A549 (cell line): ENCODE data around the gene WDR18. TPM values are rescaled to one million over a fixed set of nuclear protein-coding genes. Genes with fewer than 3 reads are reported as not detected.

ENCODE experiments used
- ATAC-seq, 2 experiments: fragments of 200-7000 bp in 1 of 2; fragments of >200 bp in 1 of 2; cut with Nextera tagmentation in 1 of 2; cut with Tn5 transposase in 1 of 2; 3 replicates each; pipeline versions ENCODE4 v1.8.0 to v1.9.1; 2018 to 2020; ENCODE audit warnings: mild to moderate bottlenecking in 1 of 2, moderate library complexity in 1 of 2
- CTCF ChIA-PET: fragments of 300-600 bp; sonication (Branson Sonifier 250); formaldehyde crosslinking; extraction: SDS; loops from one replicate; lab custom pipeline; 2021; ENCODE audit warnings: antibody characterized with exemption, inconsistent platforms; lab: Yijun Ruan, JAX
- POLR2A ChIA-PET: fragments of 350-600 bp; formaldehyde crosslinking; extraction: SDS; loops from one replicate; lab custom pipeline; 2021; ENCODE audit warnings: antibody characterized with exemption, inconsistent platforms; lab: Yijun Ruan, JAX
- DNase-seq, 2 experiments: peaks; one replicate each; pipeline versions ENCODE4 v3.0.0 to v3.0.0-alpha.2; 2011 to 2016; ENCODE audit warnings: low read depth in 1 of 2, low spot score in 1 of 2
- FAIRE-seq: peaks from 2 replicates; lab custom pipeline; 2011; peaks lifted over from hg19 to GRCh38; lab: Jason Lieb, UNC
- H3K27ac ChIP-seq, 2 experiments: fragments of >200 bp; sonication (Bioruptor Twin); formaldehyde crosslinking; 3 replicates each; pipeline ENCODE4 v1.5.1; 2016 to 2017
- H3K4me1 ChIP-seq: fragments of >200 bp; sonication (Bioruptor Twin); formaldehyde crosslinking; 3 replicates; pipeline ENCODE4 v1.6.1; 2016
- H3K4me2 ChIP-seq: fragments of >200 bp; sonication (Bioruptor Twin); formaldehyde crosslinking; 3 replicates; pipeline ENCODE4 v1.6.1; 2016
- H3K4me3 ChIP-seq: fragments of >200 bp; sonication (Bioruptor Twin); formaldehyde crosslinking; 3 replicates; pipeline ENCODE4 v1.5.1; 2016
- H3K9me3 ChIP-seq: fragments of >200 bp; sonication (Bioruptor Twin); formaldehyde crosslinking; 3 replicates; pipeline ENCODE4 v1.6.1; 2016
- BHLHE40 ChIP-seq: IDR thresholded peaks from 2 replicates; pipeline ENCODE4 v1.6.1; 2012; ENCODE audit warnings: low read depth, low read length, inconsistent platforms
- CBX2 ChIP-seq: fragments of 200-600 bp; sonication (generic); IDR thresholded peaks from 2 replicates; pipeline ENCODE4 v1.6.1; 2016; ENCODE audit warnings: low read depth, mild to moderate bottlenecking, borderline replicate concordance
- CBX8 ChIP-seq: fragments of 200-600 bp; sonication (generic); IDR thresholded peaks from 2 replicates; pipeline ENCODE4 v1.6.1; 2016
- CEBPB ChIP-seq, 2 experiments: fragments of >200 bp in 1 of 2; sonication (Bioruptor Twin) in 1 of 2; formaldehyde crosslinking in 1 of 2; IDR thresholded peaks; 2 replicates each; pipeline ENCODE4 v1.6.1; 2012 to 2016
- E2F6 ChIP-seq: IDR thresholded peaks from 2 replicates; pipeline ENCODE4 v1.6.1; 2012; ENCODE audit warnings: low read depth, borderline replicate concordance
- EHMT2 ChIP-seq: fragments of 200-600 bp; sonication (generic); IDR thresholded peaks from 2 replicates; pipeline ENCODE4 v1.6.1; 2016; ENCODE audit warnings: antibody characterized with exemption, low read depth, mild to moderate bottlenecking, moderate library complexity
- HES2 ChIP-seq: fragments of >200 bp; sonication (Bioruptor Twin); formaldehyde crosslinking; IDR thresholded peaks from 2 replicates; pipeline ENCODE4 v1.6.1; 2016
- HEYL ChIP-seq: fragments of 250-450 bp; sonication (Bioruptor Pico); IDR thresholded peaks from 2 replicates; pipeline ENCODE4 v1.8.0; 2021; ENCODE audit warnings: mild to moderate bottlenecking, moderate library complexity
- HMGXB4 ChIP-seq: fragments of 250-450 bp; sonication (Bioruptor Pico); IDR thresholded peaks from 2 replicates; pipeline ENCODE4 v1.5.0; 2021; ENCODE audit warnings: mild to moderate bottlenecking, moderate library complexity, borderline replicate concordance
- HOXB13 ChIP-seq: fragments of 250-450 bp; sonication (Bioruptor Pico); IDR thresholded peaks from 2 replicates; pipeline ENCODE4 v1.5.0; 2020; ENCODE audit warnings: low read depth, mild to moderate bottlenecking, moderate library complexity
- HOXB5 ChIP-seq: fragments of 250-450 bp; sonication (Bioruptor Pico); IDR thresholded peaks from 2 replicates; pipeline ENCODE4 v1.5.0; 2020; ENCODE audit warnings: mild to moderate bottlenecking, moderate library complexity
- JUNB ChIP-seq: fragments of >200 bp; sonication (Bioruptor Twin); formaldehyde crosslinking; IDR thresholded peaks from 2 replicates; pipeline ENCODE4 v1.6.1; 2016
- KDM1A ChIP-seq: fragments of 200-600 bp; sonication (generic); IDR thresholded peaks from 2 replicates; pipeline ENCODE4 v1.6.1; 2016; ENCODE audit warnings: low read depth, mild to moderate bottlenecking
- MAX ChIP-seq: IDR thresholded peaks from 2 replicates; pipeline ENCODE4 v1.6.1; 2012
- MAZ ChIP-seq: fragments of 150-350 bp; IDR thresholded peaks from 2 replicates; pipeline ENCODE4 v1.6.1; 2014; ENCODE audit warnings: antibody characterized with exemption, low read depth, low read length, borderline replicate concordance
- PHF8 ChIP-seq: fragments of 200-600 bp; sonication (generic); IDR thresholded peaks from 2 replicates; pipeline ENCODE4 v1.6.1; 2016; ENCODE audit warnings: low read depth, mild to moderate bottlenecking, antibody characterized with exemption, moderate library complexity, borderline replicate concordance
- POLR2A ChIP-seq: IDR thresholded peaks from 2 replicates; pipeline ENCODE4 v1.6.1; 2012; ENCODE audit warnings: mild to moderate bottlenecking, low read length
- POLR2AphosphoS2 ChIP-seq: conservative IDR thresholded peaks from 2 replicates; pipeline ENCODE4 v1.6.1; 2012; ENCODE audit warnings: low read length, improper control_type of control experiment, inconsistent platforms
- RARB ChIP-seq: fragments of 250-450 bp; sonication (Bioruptor Pico); IDR thresholded peaks from 2 replicates; pipeline ENCODE4 v1.8.0; 2021; ENCODE audit warnings: mild to moderate bottlenecking, moderate library complexity
- RCOR1 ChIP-seq: fragments of 150-350 bp; IDR thresholded peaks from 2 replicates; pipeline ENCODE4 v1.6.1; 2014; ENCODE audit warnings: antibody characterized with exemption, low read length, low read depth
- RFX5 ChIP-seq: fragments of 450-650 bp; IDR thresholded peaks from 2 replicates; pipeline ENCODE4 v1.7.1; 2014; ENCODE audit warnings: antibody characterized with exemption, mild to moderate bottlenecking, moderate library complexity
- TP53 ChIP-seq: fragments of 250-450 bp; sonication (Bioruptor Pico); IDR thresholded peaks from 2 replicates; pipeline ENCODE4 v1.5.0; 2021; ENCODE audit warnings: mild to moderate bottlenecking, moderate library complexity
- USF2 ChIP-seq: fragments of 450-650 bp; IDR thresholded peaks from 2 replicates; pipeline ENCODE4 v1.6.1; 2014; ENCODE audit warnings: antibody characterized with exemption
- ZFP36 ChIP-seq: fragments of 450-650 bp; IDR thresholded peaks from 2 replicates; pipeline ENCODE4 v1.6.1; 2014; ENCODE audit warnings: borderline replicate concordance; ENCODE audit not compliant: partially characterized antibody
- ZNF302 ChIP-seq: fragments of 250-450 bp; sonication (Bioruptor Pico); IDR thresholded peaks from 2 replicates; pipeline ENCODE4 v1.9.0; 2021; ENCODE audit warnings: inconsistent platforms, mild to moderate bottlenecking, moderate library complexity
- ZSCAN20 ChIP-seq: fragments of 250-450 bp; sonication (Bioruptor Pico); IDR thresholded peaks from 2 replicates; pipeline ENCODE4 v1.8.0; 2022; ENCODE audit warnings: mild to moderate bottlenecking, moderate library complexity
- WGBS: methylation state at CpG from one replicate; pipeline ENCODE4 v1.1.6; 2017; ENCODE audit errors: missing lambda C conversion rate; 5-methylcytosine and 5-hydroxymethylcytosine counted together
- polyA plus RNA-seq, 4 experiments: library from polyadenylated mRNA; depleted of rRNA in 3 of 4; stranded (reverse); fragments of >200 nt; fragmentation: RNase III in 1 of 4; extraction: RNeasy Plus Mini Kit Qiagen cat#74134 plus additional on column Dnase treatment in 1 of 4; gene quantifications; 2 replicates in 3 of 4; 3 replicates in 1 of 4; pipeline ENCODE4 v1.2.3, GENCODE V29; 2011 to 2017

WDR18 gene
- polyA plus RNA-seq, 2 of the 4 experiments (the other 2 are of a cell fraction): 23.8 to 48.9 TPM

GRCh38 chr19:952680-953444 lies 31.3 kb upstream of the WDR18 start:
- H3K4me1 ChIP-seq: peaks cover 26% of the 10 kb centered on the region
- no peak for FAIRE-seq
- ChIA-PET CTCF (interaction anchor here (0.6 kb wide), 1 partner anchor 43 kb away, joined by 3 read pairs; no protein-coding TSS in a partner anchor), POLR2A (no interaction called here)
- no peak for DNase-seq
- no peak for ATAC-seq
- H3K9me3 ChIP-seq: no peaks in the 10 kb centered on the region
- H3K4me3 ChIP-seq: no peak overlapping the region
- H3K4me2 ChIP-seq: peak overlapping the region; percentile 41
- peak overlapping the region in 1 of 2 experiments; percentile 71; a peak in 3 of 6 replicates for H3K27ac ChIP-seq
- WGBS: 41% methylated on average over 13 of the region's 21 CpGs
- TF ChIP-seq BHLHE40: no peak
- TF ChIP-seq ZSCAN20 (CRISPR knock-in tag): no peak
- no peak for TF ChIP-seq ZNF302 (CRISPR knock-in tag)
- no peak for TF ChIP-seq PHF8
- TF ChIP-seq CEBPB (IDR thresholded peaks at IDR 0.05): no peak
- no peak for TF ChIP-seq USF2
- TF ChIP-seq ZFP36: no peak
- TF ChIP-seq TP53 (CRISPR knock-in tag): no peak
- TF ChIP-seq HOXB13: no peak
- no peak for TF ChIP-seq RFX5
- no peak for TF ChIP-seq MAX
- no peak for TF ChIP-seq RCOR1
- no peak for TF ChIP-seq JUNB
- TF ChIP-seq HOXB5 (CRISPR knock-in tag): no peak
- TF ChIP-seq KDM1A: no peak
- no peak for TF ChIP-seq HES2
- TF ChIP-seq POLR2AphosphoS2: no peak
- no peak for TF ChIP-seq HEYL (CRISPR knock-in tag)
- TF ChIP-seq CBX8: no peak
- no peak for TF ChIP-seq POLR2A
- TF ChIP-seq, all 56 proteins: peak for 0

- FAIRE-seq (no peak), ATAC-seq (no peak), DNase-seq (no peak)
- 88% methylated on average over 16 of the region's 33 CpGs for WGBS
- no peak overlapping the region for H3K4me2 ChIP-seq
- H3K27ac ChIP-seq: peak overlapping the region in 1 of 2 experiments; percentile 71; a peak in 3 of 6 replicates
- H3K4me1 ChIP-seq: peaks cover 30% of the 10 kb centered on the region
- ChIA-PET POLR2A (no interaction called here), CTCF (no interaction called here)
- TF ChIP-seq CEBPB (IDR thresholded peaks at IDR 0.05) (no peak), HMGXB4 (CRISPR knock-in tag) (no peak), E2F6 (no peak), POLR2AphosphoS2 (no peak), CBX2 (no peak), TP53 (CRISPR knock-in tag) (no peak), EHMT2 (no peak), POLR2A (no peak), RARB (no peak), MAZ (no peak)
- no peak overlapping the region for H3K4me3 ChIP-seq
- H3K9me3 ChIP-seq: no peaks in the 10 kb centered on the region
Observed at GRCh38 chr19:953445-954271, 30.5 kb upstream of the WDR18 start.
